SU-DHL-6 (cell line): Measurements from ENCODE around the gene SMURF2.

Source experiments
- H2AFZ ChIP-seq: fragments of 200-600 bp; sonication (generic); 2 replicates; pipeline ENCODE4 v1.6.1; 2014; ENCODE audit warnings: low read depth, mild to moderate bottlenecking, moderate library complexity, mixed read lengths, antibody characterized with exemption, low read length; ENCODE audit not compliant: severe bottlenecking
- H3F3A ChIP-seq: fragments of 200-600 bp; shearing (Covaris generic); 2 replicates; pipeline ENCODE4 v1.6.0; 2016; ENCODE audit warnings: antibody characterized with exemption, mild to moderate bottlenecking; ENCODE audit not compliant: insufficient read depth
- H3K27ac ChIP-seq: fragments of 200-600 bp; sonication (generic); 2 replicates; pipeline ENCODE4 v1.5.1; 2016; ENCODE audit warnings: low read depth, mild to moderate bottlenecking, low read length, moderate library complexity, mixed read lengths
- H3K27me3 ChIP-seq: fragments of 200-600 bp; sonication (generic), shearing (Covaris generic); 2 replicates; pipeline ENCODE4 v1.6.0; 2014; ENCODE audit warnings: mild to moderate bottlenecking, low read length
- H3K36me3 ChIP-seq: fragments of 200-600 bp; sonication (generic); 2 replicates; pipeline ENCODE4 v1.6.1; 2014; ENCODE audit warnings: mild to moderate bottlenecking, low read length, mixed read lengths
- H3K4me2 ChIP-seq: fragments of 300-600, 200-600 bp; shearing (Covaris generic), sonication (generic); 2 replicates; pipeline ENCODE4 v1.6.0; 2014; ENCODE audit warnings: low read length, low read depth, mild to moderate bottlenecking; ENCODE audit not compliant: poor library complexity, severe bottlenecking
- H3K4me3 ChIP-seq: fragments of 200-600 bp; sonication (generic); 2 replicates; pipeline ENCODE4 v1.5.1; 2014; ENCODE audit warnings: antibody characterized with exemption, low read length, mild to moderate bottlenecking, mixed read lengths; ENCODE audit not compliant: insufficient read depth, poor library complexity, severe bottlenecking
- H3K79me2 ChIP-seq: fragments of 200-600 bp; sonication (generic); 2 replicates; pipeline ENCODE4 v1.6.1; 2014; ENCODE audit warnings: mild to moderate bottlenecking, low read length, moderate library complexity; ENCODE audit not compliant: insufficient read depth
- H3K9ac ChIP-seq: fragments of 200-600 bp; sonication (generic); 2 replicates; pipeline ENCODE4 v1.7.0; 2014; ENCODE audit warnings: mild to moderate bottlenecking, low read length
- H3K9me2 ChIP-seq: fragments of 200-600 bp; sonication (generic); replicated peaks from 2 replicates; pipeline ENCODE4 v1.6.1; 2014; ENCODE audit warnings: low read length; ENCODE audit not compliant: insufficient read depth
- H3K9me3 ChIP-seq: fragments of 200-600 bp; sonication (generic); 2 replicates; pipeline ENCODE4 v1.6.1; 2014; ENCODE audit warnings: low read length, mixed read lengths; ENCODE audit not compliant: insufficient read depth
- H4K20me1 ChIP-seq: fragments of 200-600 bp; sonication (generic); 2 replicates; pipeline ENCODE4 v1.6.1; 2014; ENCODE audit warnings: low read depth, mild to moderate bottlenecking, antibody characterized with exemption, low read length, moderate library complexity, mixed read lengths
- CTCF ChIP-seq: fragments of 200-600 bp; sonication (generic); IDR thresholded peaks from one replicate; pipeline ENCODE4 v1.5.1; 2017; ENCODE audit warnings: antibody characterized with exemption, mild to moderate bottlenecking, low read length, moderate library complexity; ENCODE audit not compliant: insufficient read depth, poor library complexity, severe bottlenecking
- EZH2phosphoT487 ChIP-seq: fragments of 200-600 bp; sonication (generic), shearing (Covaris generic); conservative IDR thresholded peaks from 2 replicates; pipeline ENCODE4 v1.6.1; 2018; ENCODE audit warnings: mild to moderate bottlenecking, antibody characterized with exemption, low read length, moderate library complexity, mixed read lengths

SMURF2 gene

GRCh38 chr17:64638552-64639203 lies 23.4 kb downstream of the SMURF2 start:
- Histone ChIP-seq H3K27me3 (no peaks in the 10 kb centered on the region), H3K9ac (no peak overlapping the region), H4K20me1 (0 out of 2 replicates have a peak, but pooled peaks cover 3% of the 10 kb centered on the region), H3K36me3 (no peaks in the 10 kb centered on the region), H3K27ac (no peak overlapping the region), H3K4me2 (no peak overlapping the region), H3K79me2 (peaks cover 14% of the 10 kb centered on the region; the same call in 1 of the 2 replicates), H3F3A (0 out of 2 replicates have a peak, but pooled peaks cover 3% of the 10 kb centered on the region), H3K9me2 (no peaks in the 10 kb centered on the region), H3K4me3 (no peak overlapping the region), H2AFZ (no peak overlapping the region), H3K9me3 (no peaks in the 10 kb centered on the region)
- no peak for TF ChIP-seq EZH2phosphoT487
- TF ChIP-seq CTCF, result no peak

- H3K79me2 ChIP-seq, result peaks cover 14% of the 10 kb centered on the region; the same call in 1 of the 2 replicates
- H3K9ac ChIP-seq, result no peak overlapping the region
- no peak overlapping the region for H3K27ac ChIP-seq
- no peaks in the 10 kb centered on the region for H4K20me1 ChIP-seq
- no peak overlapping the region for H3K4me2 ChIP-seq
- H3K36me3 ChIP-seq, result no peaks in the 10 kb centered on the region
- no peaks in the 10 kb centered on the region for H3K9me3 ChIP-seq
- H2AFZ ChIP-seq, result no peak overlapping the region
- TF ChIP-seq EZH2phosphoT487, result no peak
- TF ChIP-seq CTCF, result no peak
- no peak overlapping the region for H3K4me3 ChIP-seq
- no peaks in the 10 kb centered on the region for H3K9me2 ChIP-seq
- H3F3A ChIP-seq, result 0 out of 2 replicates have a peak, but pooled peaks cover 3% of the 10 kb centered on the region
- H3K27me3 ChIP-seq, result no peaks in the 10 kb centered on the region
Observed at GRCh38 chr17:64635647-64636305, 26.3 kb downstream of the SMURF2 start.

- H3K9me3 ChIP-seq, result no peaks in the 10 kb centered on the region
- no peak overlapping the region for H3K27ac ChIP-seq
- no peaks in the 10 kb centered on the region for H3K36me3 ChIP-seq
- H3K4me2 ChIP-seq, result no peak overlapping the region
- H4K20me1 ChIP-seq, result no peaks in the 10 kb centered on the region
- H3K27me3 ChIP-seq, result no peaks in the 10 kb centered on the region
- no peak overlapping the region for H2AFZ ChIP-seq
- H3K79me2 ChIP-seq, result peaks cover 7% of the 10 kb centered on the region; the same call in 1 of the 2 replicates
- H3K4me3 ChIP-seq, result no peak overlapping the region
- no peak overlapping the region for H3K9ac ChIP-seq
- no peaks in the 10 kb centered on the region for H3F3A ChIP-seq
- H3K9me2 ChIP-seq, result no peaks in the 10 kb centered on the region
- no peak for TF ChIP-seq EZH2phosphoT487
- no peak for TF ChIP-seq CTCF
Observed at GRCh38 chr17:64634218-64634617, 27.9 kb downstream of the SMURF2 start.
